OCI-LY3 (cell line): ENCODE results near the gene HMX3.

Source experiments
- H2AFZ ChIP-seq: fragments of 200-600, 300-600 bp; shearing (Covaris generic); 2 replicates; pipeline ENCODE4 v1.6.0; 2014; ENCODE audit warnings: antibody characterized with exemption, low read depth, low read length
- H3K27ac ChIP-seq: fragments of 200-600, 300-600 bp; sonication (generic); 2 replicates; pipeline ENCODE4 v1.5.1; 2014; ENCODE audit warnings: mild to moderate bottlenecking, low read length, moderate library complexity, mixed read lengths
- H3K27me3 ChIP-seq: fragments of 200-600, 300-600 bp; sonication (generic); 2 replicates; pipeline ENCODE4 v1.6.1; 2014; ENCODE audit warnings: low read depth, low read length, mixed read lengths
- H3K36me3 ChIP-seq: fragments of 200-600, 300-600 bp; sonication (generic); replicated peaks from 2 replicates; pipeline ENCODE3; 2014; ENCODE audit warnings: low read depth, low read length, mixed read lengths
- H3K4me1 ChIP-seq: fragments of 300-600, 200-600 bp; sonication (generic); 2 replicates; pipeline ENCODE4 v1.6.1; 2014; ENCODE audit warnings: low read length, mixed read lengths
- H3K4me2 ChIP-seq: fragments of 200-600, 300-600 bp; sonication (generic); 2 replicates; pipeline ENCODE4 v1.6.1; 2014; ENCODE audit warnings: low read length, mixed read lengths
- H3K4me3 ChIP-seq: fragments of 300-600, 200-600 bp; sonication (generic); 2 replicates; pipeline ENCODE4 v1.5.1; 2014; ENCODE audit warnings: antibody characterized with exemption, mild to moderate bottlenecking, low read length, moderate library complexity
- H3K79me2 ChIP-seq: fragments of 300-600, 200-600 bp; shearing (Covaris generic); 2 replicates; pipeline ENCODE4 v1.6.1; 2014; ENCODE audit warnings: mild to moderate bottlenecking, low read length, mixed read lengths
- H3K9ac ChIP-seq: fragments of 300-600, 200-600 bp; shearing (Covaris generic); 2 replicates; pipeline ENCODE4 v1.6.0; 2014; ENCODE audit warnings: mild to moderate bottlenecking, low read length, moderate library complexity
- H3K9me3 ChIP-seq: fragments of 200-600, 300-600 bp; shearing (Covaris generic); 2 replicates; pipeline ENCODE4 v1.6.1; 2014; ENCODE audit warnings: low read length, mixed read lengths; ENCODE audit not compliant: insufficient read depth
- H4K20me1 ChIP-seq: fragments of 200-600, 300-600 bp; sonication (generic); 2 replicates; pipeline ENCODE4 v1.6.1; 2016; ENCODE audit warnings: low read length, mixed read lengths; ENCODE audit not compliant: insufficient read depth
- EZH2phosphoT487 ChIP-seq: fragments of 200-600 bp; shearing (Covaris generic); IDR thresholded peaks from 2 replicates; pipeline ENCODE4 v1.6.1; 2018; ENCODE audit warnings: antibody characterized with exemption, mixed run types, low read depth
- TF ChIP-seq, protein P1 (sequence below): fragments of 200-600, 300-600 bp; sonication (generic); IDR thresholded peaks from 2 replicates; pipeline ENCODE4 v1.5.1; 2014; ENCODE audit warnings: antibody characterized with exemption, low read length, low read depth

Gene HMX3

DNA sequence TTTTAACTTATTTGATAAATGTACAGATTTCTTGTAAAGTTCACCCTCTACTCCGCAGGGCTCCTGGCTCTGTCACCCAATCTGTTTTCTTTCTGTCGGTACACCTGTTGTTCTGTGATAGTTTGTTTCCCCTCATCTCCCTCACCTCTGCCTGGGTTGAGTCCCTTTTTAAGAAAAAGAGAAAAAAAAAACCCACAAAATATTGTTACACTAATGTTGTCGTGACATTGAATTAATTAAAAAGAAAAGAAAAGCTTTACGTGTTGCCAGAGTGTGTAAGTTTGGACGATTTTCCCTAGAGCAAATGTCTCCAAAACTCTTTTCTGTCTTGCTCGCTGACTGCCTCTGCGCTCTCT, 3.4 kb downstream of the HMX3 start:
- Histone ChIP-seq H3K4me2 (no peak overlapping the region), H3K9me3 (no peaks in the 10 kb centered on the region), H3K36me3 (no peaks in the 10 kb centered on the region), H2AFZ (no peak overlapping the region), H3K27me3 (no peaks in the 10 kb centered on the region), H3K79me2 (no peaks in the 10 kb centered on the region), H3K4me1 (no peaks in the 10 kb centered on the region), H3K27ac (no peak overlapping the region), H3K9ac (no peak overlapping the region), H4K20me1 (no peaks in the 10 kb centered on the region), H3K4me3 (no peak overlapping the region)
- TF ChIP-seq EZH2phosphoT487, result no peak
- TF ChIP-seq, protein P1, sequence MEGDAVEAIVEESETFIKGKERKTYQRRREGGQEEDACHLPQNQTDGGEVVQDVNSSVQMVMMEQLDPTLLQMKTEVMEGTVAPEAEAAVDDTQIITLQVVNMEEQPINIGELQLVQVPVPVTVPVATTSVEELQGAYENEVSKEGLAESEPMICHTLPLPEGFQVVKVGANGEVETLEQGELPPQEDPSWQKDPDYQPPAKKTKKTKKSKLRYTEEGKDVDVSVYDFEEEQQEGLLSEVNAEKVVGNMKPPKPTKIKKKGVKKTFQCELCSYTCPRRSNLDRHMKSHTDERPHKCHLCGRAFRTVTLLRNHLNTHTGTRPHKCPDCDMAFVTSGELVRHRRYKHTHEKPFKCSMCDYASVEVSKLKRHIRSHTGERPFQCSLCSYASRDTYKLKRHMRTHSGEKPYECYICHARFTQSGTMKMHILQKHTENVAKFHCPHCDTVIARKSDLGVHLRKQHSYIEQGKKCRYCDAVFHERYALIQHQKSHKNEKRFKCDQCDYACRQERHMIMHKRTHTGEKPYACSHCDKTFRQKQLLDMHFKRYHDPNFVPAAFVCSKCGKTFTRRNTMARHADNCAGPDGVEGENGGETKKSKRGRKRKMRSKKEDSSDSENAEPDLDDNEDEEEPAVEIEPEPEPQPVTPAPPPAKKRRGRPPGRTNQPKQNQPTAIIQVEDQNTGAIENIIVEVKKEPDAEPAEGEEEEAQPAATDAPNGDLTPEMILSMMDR, result no peak

DNA sequence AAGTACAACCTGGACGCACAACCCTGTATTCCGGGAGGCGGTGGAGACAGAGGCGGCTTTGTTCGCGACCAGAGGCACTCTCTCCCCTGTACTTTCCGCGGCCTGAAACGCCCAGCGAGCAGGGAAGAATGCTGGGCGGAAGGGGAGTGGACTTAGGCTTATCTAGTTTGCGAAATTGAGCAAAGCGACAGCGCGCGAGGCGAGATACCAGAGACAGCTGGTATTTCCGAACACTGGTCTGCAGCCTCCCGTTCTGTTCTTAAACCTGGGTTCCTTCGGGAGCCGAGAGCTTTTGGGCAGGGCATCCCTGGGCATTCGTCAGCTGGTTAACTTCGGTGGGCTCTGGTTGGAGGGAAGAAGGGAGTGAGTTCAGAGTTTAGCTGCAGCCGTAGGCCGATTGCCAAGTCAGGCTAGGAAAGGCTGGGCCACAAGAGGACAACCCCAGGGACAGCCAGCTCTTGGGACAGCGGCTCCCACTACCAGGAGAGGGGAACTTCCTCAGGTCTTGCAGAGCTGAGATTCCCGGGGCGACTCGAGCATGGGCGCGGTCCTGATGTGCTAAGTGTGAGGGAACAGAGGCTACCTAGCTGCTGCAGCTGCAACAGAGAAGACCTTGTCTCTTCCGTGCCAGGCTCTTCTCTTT, 3.9 kb downstream of the HMX3 start:
- Histone ChIP-seq H3K9ac (no peak overlapping the region), H4K20me1 (no peaks in the 10 kb centered on the region), H3K27me3 (no peaks in the 10 kb centered on the region), H3K79me2 (no peaks in the 10 kb centered on the region), H2AFZ (no peak overlapping the region), H3K4me2 (no peak overlapping the region), H3K9me3 (no peaks in the 10 kb centered on the region), H3K36me3 (no peaks in the 10 kb centered on the region), H3K4me1 (no peaks in the 10 kb centered on the region), H3K4me3 (no peak overlapping the region), H3K27ac (no peak overlapping the region)
- TF ChIP-seq EZH2phosphoT487, result no peak
- TF ChIP-seq, protein P1, result no peak

DNA sequence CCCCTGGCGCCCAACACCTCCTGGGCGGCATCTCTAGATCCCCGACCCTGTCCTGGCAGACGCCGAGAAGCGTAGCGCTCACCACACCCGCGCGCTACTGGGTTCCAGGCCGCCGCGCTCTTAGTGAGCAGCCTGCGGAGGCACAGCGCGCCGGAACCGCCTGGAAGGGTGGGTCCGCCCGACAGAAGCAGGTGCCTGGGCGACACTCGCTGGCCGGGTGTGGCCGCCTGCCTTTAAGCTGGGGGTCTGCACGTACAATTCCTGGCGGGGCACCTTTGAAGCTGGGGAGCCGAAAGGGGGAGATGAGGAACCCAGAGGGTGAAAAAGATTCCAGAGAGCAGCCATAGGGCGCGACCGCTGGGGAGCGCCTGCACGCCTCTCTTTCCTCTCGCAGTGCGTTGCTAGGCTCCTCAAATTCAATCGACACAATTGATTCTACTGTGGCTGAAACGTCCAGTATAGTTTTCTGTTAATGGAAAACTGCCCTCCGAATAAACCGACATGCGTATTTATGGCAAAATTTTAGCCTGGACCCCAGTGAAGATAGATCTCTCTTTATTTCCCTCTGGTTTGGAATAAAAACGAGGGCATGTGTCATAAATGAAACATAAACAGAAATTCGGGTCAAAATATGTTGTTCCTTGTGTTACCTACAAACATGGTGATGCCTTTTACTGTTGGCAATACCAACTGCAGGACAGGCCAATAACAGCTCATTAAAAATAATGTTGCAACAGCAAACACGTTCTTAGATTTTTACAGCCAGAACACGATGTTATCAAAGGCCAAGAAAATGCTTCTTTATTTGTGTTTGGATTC, 4.6 kb downstream of the HMX3 start:
- Histone ChIP-seq H3K9ac (no peak overlapping the region), H3K27ac (no peak overlapping the region), H3K4me3 (no peak overlapping the region), H4K20me1 (no peaks in the 10 kb centered on the region), H3K79me2 (no peaks in the 10 kb centered on the region), H3K27me3 (no peaks in the 10 kb centered on the region), H3K4me2 (no peak overlapping the region), H3K36me3 (no peaks in the 10 kb centered on the region), H3K9me3 (no peaks in the 10 kb centered on the region), H3K4me1 (no peaks in the 10 kb centered on the region), H2AFZ (no peak overlapping the region)
- TF ChIP-seq, protein P1, result no peak
- no peak for TF ChIP-seq EZH2phosphoT487

DNA sequence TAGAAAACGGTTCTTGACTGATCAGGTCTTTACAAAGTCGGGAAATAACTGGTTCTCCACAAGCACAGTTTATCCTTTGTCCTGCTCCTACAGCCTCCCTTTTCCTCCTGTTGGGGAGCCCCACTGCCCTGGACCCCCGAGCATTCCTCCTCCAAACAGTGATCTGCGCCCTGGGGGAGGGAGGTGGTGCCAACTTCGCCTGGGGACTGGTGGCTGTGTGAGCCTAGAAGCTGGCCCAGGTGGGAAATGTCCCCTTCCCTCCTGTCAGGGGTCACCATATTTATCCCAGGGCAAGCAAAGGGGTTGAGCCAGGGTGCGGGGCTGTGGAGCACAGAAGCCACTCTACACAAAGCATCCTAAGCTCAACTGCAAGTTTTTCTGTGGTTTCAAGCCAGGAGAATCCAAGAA, 5.2 kb downstream of the HMX3 start:
- no peaks in the 10 kb centered on the region for H4K20me1 ChIP-seq
- no peak overlapping the region for H3K4me3 ChIP-seq
- H3K4me2 ChIP-seq, result no peak overlapping the region
- no peaks in the 10 kb centered on the region for H3K9me3 ChIP-seq
- TF ChIP-seq, protein P1, result no peak
- H3K4me1 ChIP-seq, result no peaks in the 10 kb centered on the region
- H2AFZ ChIP-seq, result no peak overlapping the region
- H3K27me3 ChIP-seq, result no peaks in the 10 kb centered on the region
- H3K9ac ChIP-seq, result no peak overlapping the region
- H3K27ac ChIP-seq, result no peak overlapping the region
- no peaks in the 10 kb centered on the region for H3K79me2 ChIP-seq
- no peaks in the 10 kb centered on the region for H3K36me3 ChIP-seq
